PC-3 (cell line): Measurements from ENCODE around the gene STAT4.

Source experiments
- CTCF ChIP-seq: fragments of 300-600 bp; sonication (generic); conservative IDR thresholded peaks from 2 replicates; pipeline ENCODE4 v1.5.1; 2017; ENCODE audit warnings: antibody characterized with exemption, low read depth, mild to moderate bottlenecking, low read length
- EZH2 ChIP-seq: fragments of 300-600 bp; sonication (generic); IDR thresholded peaks from one replicate; pipeline ENCODE4 v1.6.1; 2017; ENCODE audit warnings: antibody characterized with exemption, mild to moderate bottlenecking, low read length; ENCODE audit not compliant: unreplicated experiment
- EZH2phosphoT487 ChIP-seq: fragments of 300-600 bp; sonication (generic); IDR thresholded peaks from 2 replicates; pipeline ENCODE4 v1.6.1; 2018; ENCODE audit warnings: mild to moderate bottlenecking, antibody characterized with exemption, low read length, borderline replicate concordance

DNA sequence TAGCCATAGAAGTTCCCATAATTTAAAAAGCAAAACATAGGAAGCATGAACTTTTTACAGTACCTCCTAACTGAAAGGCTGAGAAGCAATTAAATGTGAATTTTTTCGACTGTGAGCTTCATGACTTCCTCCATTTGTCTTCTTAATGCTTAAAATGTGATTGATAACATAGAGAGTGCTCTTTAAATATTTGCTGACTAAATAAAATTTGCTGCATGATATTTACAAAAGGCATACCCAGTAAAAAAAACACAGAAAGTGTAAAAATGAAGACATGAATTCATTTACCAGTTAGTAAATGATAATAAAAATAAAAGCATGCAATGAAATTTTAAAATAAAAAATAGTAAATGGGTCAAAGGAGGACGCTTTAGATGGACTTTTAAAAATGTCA, 21.9 kb downstream of the STAT4 start:
- TF ChIP-seq CTCF (no peak), EZH2 (no peak), EZH2phosphoT487 (no peak)
